ENCODE measurements around the gene EXOC4.

EXOC4 gene

DNA sequence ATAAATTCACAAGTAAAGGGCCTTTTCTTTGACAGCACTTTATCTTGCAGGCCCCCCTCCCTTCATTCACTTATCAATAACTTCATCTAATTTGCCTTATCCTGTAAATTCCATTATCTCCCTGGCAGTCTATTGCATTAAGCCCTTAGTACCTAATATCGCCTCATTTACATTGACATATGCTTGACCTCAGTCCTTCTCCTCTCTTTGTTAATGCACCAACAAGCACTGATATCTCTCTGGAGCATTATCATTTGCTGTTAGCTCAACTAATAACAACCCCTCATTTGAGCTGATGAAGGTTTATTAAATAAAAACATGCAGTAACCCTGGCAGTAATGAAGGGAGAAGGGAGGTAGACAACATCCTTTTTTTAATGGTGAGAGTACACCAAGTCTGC, 46.8 kb downstream of the EXOC4 start:
- no peak for TF ChIP-seq Cebpa-rat (IDR thresholded peaks at IDR 0.05)
- no peak overlapping the region for H3K9ac ChIP-seq
- no peak overlapping the region for H3K4me2 ChIP-seq
- H3K36me3 ChIP-seq = peaks cover 0 to 74% (median 16%) of the 10 kb centered on the region in 11 experiments; a peak in 15 of 22 replicates
- H4K20me1 ChIP-seq = peaks cover 0 to 96% (median 0%) of the 10 kb centered on the region in 11 experiments; a peak in 3 of 22 replicates
- no peaks in the 10 kb centered on the region for H3K9me3 ChIP-seq (replicated peaks in 1 of 11)
- no peaks in the 10 kb centered on the region for H3K4me1 ChIP-seq
- H3K4me3 ChIP-seq = no peak overlapping the region
- H3K27ac ChIP-seq = no peak overlapping the region
- H3K27me3 ChIP-seq = no peaks in the 10 kb centered on the region

DNA sequence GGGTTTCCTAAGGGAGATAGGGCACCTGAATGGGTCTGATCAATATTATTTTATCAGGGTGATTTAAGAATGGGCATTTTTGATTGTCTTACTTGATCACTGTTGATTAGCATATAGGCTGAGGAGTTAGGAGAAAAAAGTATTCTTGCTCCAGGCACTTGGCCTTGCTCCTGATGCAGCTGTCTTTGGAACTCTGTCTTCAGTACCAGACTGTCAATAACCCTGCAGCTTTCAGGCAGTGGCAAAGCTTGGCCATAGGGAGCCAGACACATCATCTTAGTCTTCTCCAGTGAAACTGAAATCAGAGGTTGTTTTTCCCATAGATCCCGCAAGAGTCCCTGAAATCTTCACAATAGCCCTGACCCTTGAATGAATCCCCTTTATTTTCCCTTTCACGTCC, 47.2 kb downstream of the EXOC4 start:
- no peak for TF ChIP-seq Cebpa-rat (IDR thresholded peaks at IDR 0.05)
- Histone ChIP-seq H3K4me2 (no peak overlapping the region), H3K4me1 (no peaks in the 10 kb centered on the region), H3K27ac (no peak overlapping the region), H3K9ac (no peak overlapping the region), H3K27me3 (no peaks in the 10 kb centered on the region), H3K9me3 (replicated peaks in 1 of 11) (no peaks in the 10 kb centered on the region), H4K20me1 (peaks cover 0 to 96% (median 0%) of the 10 kb centered on the region in 11 experiments; a peak in 3 of 22 replicates), H3K36me3 (peaks cover 2 to 74% (median 16%) of the 10 kb centered on the region in 11 experiments; a peak in 18 of 22 replicates), H3K4me3 (no peak overlapping the region)

DNA sequence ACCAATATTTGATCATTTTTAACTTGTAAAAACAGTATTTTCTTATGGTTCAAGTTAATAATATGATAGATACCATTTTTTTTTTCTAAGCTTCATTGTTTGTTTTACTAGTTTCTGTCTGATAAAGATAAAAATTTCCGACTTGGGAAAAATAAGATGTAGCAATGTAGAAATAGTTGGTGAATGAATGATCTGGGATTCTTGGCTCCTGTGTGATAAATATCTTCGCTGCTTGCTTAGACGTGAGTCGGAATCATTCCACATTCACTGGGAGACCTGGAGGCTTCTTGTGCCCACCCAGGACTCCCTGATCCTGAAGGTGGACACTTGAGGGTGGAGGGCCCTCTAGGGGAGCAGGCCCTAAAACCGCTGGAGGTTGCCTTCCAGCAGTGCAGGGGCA, 47.9 kb downstream of the EXOC4 start:
- Histone ChIP-seq H3K4me1 (no peaks in the 10 kb centered on the region), H3K27me3 (no peaks in the 10 kb centered on the region), H3K36me3 (peaks cover 9 to 74% (median 23%) of the 10 kb centered on the region in 11 experiments; a peak in 21 of 22 replicates), H3K9me3 (replicated peaks in 1 of 11) (no peaks in the 10 kb centered on the region), H3K4me3 (no peak overlapping the region), H3K27ac (no peak overlapping the region), H4K20me1 (peaks cover 0 to 90% (median 0%) of the 10 kb centered on the region in 11 experiments; a peak in 3 of 22 replicates), H3K9ac (no peak overlapping the region), H3K4me2 (no peak overlapping the region)
- TF ChIP-seq Cebpa-rat (IDR thresholded peaks at IDR 0.05) = no peak

DNA sequence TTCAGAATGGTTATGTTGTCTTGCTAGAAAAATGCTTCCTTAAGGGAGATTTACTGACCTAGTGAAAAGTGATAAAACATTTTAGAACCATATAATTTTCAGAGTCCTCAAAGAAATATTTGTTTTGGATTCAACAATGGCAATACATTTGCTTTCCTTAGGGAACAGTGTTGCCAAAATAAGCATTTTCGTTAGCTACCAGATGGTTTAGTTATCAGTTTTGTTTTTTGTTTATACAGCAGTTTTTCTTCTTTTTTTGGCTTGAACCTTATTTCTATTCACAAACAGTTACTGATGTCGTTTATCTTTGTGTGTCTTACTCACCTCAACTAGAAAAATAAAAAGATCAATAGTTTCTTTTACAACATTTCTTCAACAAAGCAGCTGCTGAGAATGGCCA, 48.6 kb downstream of the EXOC4 start:
- Histone ChIP-seq H3K36me3 (peaks cover 15 to 74% (median 26%) of the 10 kb centered on the region in 11 experiments), H3K27ac (no peak overlapping the region), H3K9ac (no peak overlapping the region), H4K20me1 (peaks cover 0 to 85% (median 0%) of the 10 kb centered on the region in 11 experiments; a peak in 3 of 22 replicates), H3K4me2 (no peak overlapping the region), H3K4me3 (no peak overlapping the region), H3K4me1 (no peaks in the 10 kb centered on the region), H3K27me3 (no peaks in the 10 kb centered on the region), H3K9me3 (replicated peaks in 1 of 11) (no peaks in the 10 kb centered on the region)
- TF ChIP-seq Cebpa-rat (IDR thresholded peaks at IDR 0.05) = no peak

DNA sequence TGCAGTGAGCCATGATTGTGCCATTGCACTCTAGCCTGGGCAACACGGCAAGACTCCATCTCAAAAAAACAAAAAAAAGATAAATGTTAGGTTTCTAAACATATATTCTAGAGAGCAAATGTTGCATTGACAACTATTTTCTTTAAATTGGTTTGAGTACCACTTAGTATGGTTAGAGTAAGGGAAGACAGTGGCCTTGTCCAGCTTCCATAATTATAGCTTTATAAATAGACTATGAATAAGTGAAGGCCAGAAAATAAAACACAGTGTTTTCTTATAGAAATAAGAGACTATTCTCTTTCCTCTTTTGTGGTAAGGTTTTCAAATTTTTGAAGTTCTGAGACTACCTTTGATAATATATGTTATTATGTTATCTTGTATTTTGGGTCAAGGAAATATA, 50.5 kb downstream of the EXOC4 start:
- H3K27ac ChIP-seq = no peak overlapping the region
- no peak overlapping the region for H3K9ac ChIP-seq
- H3K4me2 ChIP-seq = no peak overlapping the region
- no peak overlapping the region for H3K4me3 ChIP-seq
- H3K36me3 ChIP-seq = peaks cover 35 to 78% (median 45%) of the 10 kb centered on the region in 11 experiments
- TF ChIP-seq Cebpa-rat (IDR thresholded peaks at IDR 0.05) = no peak
- no peaks in the 10 kb centered on the region for H3K27me3 ChIP-seq
- peaks cover 0 to 66% (median 0%) of the 10 kb centered on the region in 11 experiments; a peak in 3 of 22 replicates for H4K20me1 ChIP-seq
- H3K4me1 ChIP-seq = no peaks in the 10 kb centered on the region
- no peaks in the 10 kb centered on the region for H3K9me3 ChIP-seq (replicated peaks in 1 of 11)

DNA sequence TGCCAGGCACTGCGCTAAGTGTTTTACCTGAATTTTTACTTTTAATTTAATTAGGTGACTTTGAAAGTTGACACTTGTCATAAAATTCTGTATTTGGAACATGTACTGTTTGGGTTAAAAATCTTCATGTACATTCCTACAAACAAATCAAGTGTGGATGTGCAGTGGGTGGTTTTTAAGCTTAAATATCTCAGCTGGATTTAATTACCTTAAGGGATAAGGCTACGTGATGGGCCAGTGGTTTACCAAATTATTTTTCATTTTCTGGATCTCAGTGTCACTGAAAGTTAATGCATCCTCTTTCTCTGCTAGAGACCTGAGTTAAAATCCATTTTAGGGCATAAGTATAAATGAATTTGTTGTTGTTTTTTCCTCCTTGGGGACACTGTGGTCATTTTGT, 51.1 kb downstream of the EXOC4 start:
- no peaks in the 10 kb centered on the region for H3K9me3 ChIP-seq (replicated peaks in 1 of 11)

DNA sequence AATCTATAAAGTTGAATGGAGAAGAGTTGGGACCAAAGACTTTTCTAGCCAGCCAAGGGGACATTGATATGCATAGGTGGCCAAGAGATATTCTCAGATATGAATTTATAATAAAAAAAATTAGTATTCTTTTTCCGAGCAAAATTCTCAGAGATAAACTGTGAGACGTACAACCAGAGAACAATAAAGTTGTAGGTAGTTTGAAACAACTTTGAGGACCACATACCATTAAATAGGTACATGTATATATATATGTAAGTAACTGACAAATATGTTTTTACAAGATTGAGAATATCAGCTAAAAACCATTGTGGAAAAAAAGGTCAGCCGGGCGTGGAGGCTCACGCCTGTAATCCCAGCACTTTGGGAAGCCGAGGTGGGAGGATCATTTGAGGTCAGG, 56.5 kb downstream of the EXOC4 start:
- no peak overlapping the region for H3K4me3 ChIP-seq
- TF ChIP-seq Cebpa-rat (IDR thresholded peaks at IDR 0.05) = no peak
- no peaks in the 10 kb centered on the region for H3K9me3 ChIP-seq (replicated peaks in 1 of 11)
- H3K4me2 ChIP-seq = no peak overlapping the region
- H4K20me1 ChIP-seq = peaks cover 0 to 12% (median 0%) of the 10 kb centered on the region in 11 experiments; a peak in 3 of 22 replicates
- peaks cover 52 to 77% (median 66%) of the 10 kb centered on the region in 11 experiments for H3K36me3 ChIP-seq
- no peak overlapping the region for H3K9ac ChIP-seq
- no peaks in the 10 kb centered on the region for H3K27me3 ChIP-seq
- H3K4me1 ChIP-seq = no peaks in the 10 kb centered on the region
- no peak overlapping the region for H3K27ac ChIP-seq

More for the DNA sequence above, 51.1 kb downstream of the EXOC4 start:
- Histone ChIP-seq H4K20me1 (peaks cover 0 to 60% (median 0%) of the 10 kb centered on the region in 11 experiments; a peak in 3 of 22 replicates), H3K27ac (no peak overlapping the region), H3K4me3 (no peak overlapping the region), H3K36me3 (peaks cover 40 to 82% (median 51%) of the 10 kb centered on the region in 11 experiments), H3K9ac (no peak overlapping the region), H3K27me3 (no peaks in the 10 kb centered on the region), H3K4me2 (no peak overlapping the region), H3K4me1 (no peaks in the 10 kb centered on the region)
- TF ChIP-seq Cebpa-rat (IDR thresholded peaks at IDR 0.05) = no peak

DNA sequence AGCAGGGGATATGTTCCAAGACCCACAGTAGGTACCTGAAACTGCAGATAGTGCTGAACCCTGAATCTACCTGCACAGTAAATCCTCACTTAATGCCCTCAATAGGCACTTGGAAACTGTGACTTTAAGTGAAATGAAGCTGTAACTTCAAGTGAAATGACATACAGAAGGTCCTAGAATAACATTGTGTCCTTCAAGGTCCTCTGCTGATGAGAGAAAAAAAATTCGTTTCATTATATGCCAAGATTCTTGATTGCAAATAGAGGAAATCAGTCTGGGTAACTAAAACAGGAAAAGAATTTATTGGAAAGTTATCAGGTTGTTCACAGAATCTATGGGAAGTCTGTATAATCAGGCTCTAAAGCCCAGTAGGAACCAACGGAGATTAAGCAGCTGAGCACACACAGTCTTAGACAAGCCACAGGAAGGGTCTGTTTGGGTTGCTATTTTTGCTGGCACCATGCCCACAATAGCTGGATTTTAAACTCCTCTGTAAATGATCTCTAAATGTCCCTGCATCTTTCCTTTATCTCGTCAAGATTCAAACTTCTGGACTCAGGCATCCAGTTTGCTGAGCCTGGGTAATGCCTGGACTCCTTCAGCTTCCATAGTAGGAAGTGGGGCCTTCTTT, 57.5 kb downstream of the EXOC4 start:
- Histone ChIP-seq H3K36me3 (peaks cover 45 to 72% (median 59%) of the 10 kb centered on the region in 11 experiments), H3K27me3 (no peaks in the 10 kb centered on the region), H3K4me1 (0 out of 20 replicates have a peak, but pooled peaks cover 0 to 2% (median 0%) of the 10 kb centered on the region in 10 experiments), H3K9me3 (replicated peaks in 1 of 11) (no peaks in the 10 kb centered on the region), H3K4me3 (no peak overlapping the region), H3K27ac (no peak overlapping the region), H4K20me1 (0 out of 22 replicates have a peak, but pooled peaks cover 0 to 3% (median 0%) of the 10 kb centered on the region in 11 experiments), H3K4me2 (no peak overlapping the region), H3K9ac (no peak overlapping the region)
- no peak for TF ChIP-seq Cebpa-rat (IDR thresholded peaks at IDR 0.05)

DNA sequence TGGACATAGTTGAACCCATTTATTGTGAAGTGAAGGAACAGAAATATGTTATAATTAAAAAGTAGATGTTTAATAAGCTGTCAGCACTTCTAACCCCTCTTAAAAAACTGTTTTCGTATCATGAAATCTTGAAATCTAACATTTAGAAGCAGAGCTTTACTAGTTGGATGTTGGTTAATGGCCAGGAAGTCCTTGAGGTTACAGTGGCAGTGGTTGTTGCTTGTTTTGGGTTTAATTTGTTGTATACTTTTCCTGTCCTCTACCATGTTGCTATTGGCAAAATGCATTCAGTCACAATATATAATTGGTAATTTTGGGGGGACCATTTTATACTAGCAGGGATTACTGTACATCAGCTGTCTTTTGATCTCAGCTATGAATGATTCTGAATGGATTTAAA, 60.7 kb downstream of the EXOC4 start:
- Histone ChIP-seq H3K27ac (no peak overlapping the region), H3K4me3 (no peak overlapping the region), H3K4me1 (peaks cover 0 to 12% (median 8%) of the 10 kb centered on the region in 10 experiments; a peak in 15 of 20 replicates), H3K9ac (no peak overlapping the region), H3K27me3 (no peaks in the 10 kb centered on the region), H3K4me2 (no peak overlapping the region), H3K36me3 (peaks cover 24 to 57% (median 40%) of the 10 kb centered on the region in 11 experiments), H4K20me1 (0 out of 22 replicates have a peak, but pooled peaks cover 0 to 6% (median 0%) of the 10 kb centered on the region in 11 experiments), H3K9me3 (replicated peaks in 1 of 11) (no peaks in the 10 kb centered on the region)
- TF ChIP-seq Cebpa-rat (IDR thresholded peaks at IDR 0.05) = no peak
